ENCODE results near the gene TAS1R1.

The TAS1R1 gene

GRCh38 chr1:6545276-6546112 lies 9.6 kb upstream of the TAS1R1 start:
- DNase-seq (no peak), ATAC-seq (ENCODE audit: insufficient read depth, low read depth) (no peak)
- no peak for TF ChIP-seq CTCF (IDR thresholded peaks at IDR 0.05; ENCODE audit: borderline replicate concordance, extremely low read depth, low read length, poor library complexity, severe bottlenecking)
- no peak for TF ChIP-seq EZH2 (IDR thresholded peaks at IDR 0.05; ENCODE audit: borderline replicate concordance, low read depth, low read length, severe bottlenecking)
- Histone ChIP-seq H3K27ac (ENCODE audit: low read length) (no peak overlapping the region), H3K27me3 (ENCODE audit: insufficient read depth, low read length, poor library complexity) (no peaks in the 10 kb centered on the region), H3K9me3 (ENCODE audit: insufficient read depth, low read length, severe bottlenecking) (no peaks in the 10 kb centered on the region), H3K4me3 (ENCODE audit: low read depth in 1 of 2, low read length in 2 of 2) (no peak overlapping the region), H4K20me1 (ENCODE audit: insufficient read depth, low read length) (no peaks in the 10 kb centered on the region), H3K9ac (ENCODE audit: low read depth, low read length) (no peak overlapping the region), H3K36me3 (ENCODE audit: insufficient read depth, low read length) (peaks cover 90% of the 10 kb centered on the region), H3K4me1 (ENCODE audit: insufficient read depth, low read length) (no peaks in the 10 kb centered on the region), H2AFZ (ENCODE audit: low read depth, low read length) (no peak overlapping the region), H3K4me2 (ENCODE audit: insufficient read depth, low read length) (no peak overlapping the region), H3K79me2 (ENCODE audit: insufficient read depth, low read length) (peaks cover 10% of the 10 kb centered on the region; the same call in 1 of the 2 replicates)

- Histone ChIP-seq H3K9ac (ENCODE audit: low read depth, low read length) (no peak overlapping the region), H3K9me3 (ENCODE audit: insufficient read depth, low read length, severe bottlenecking) (no peaks in the 10 kb centered on the region), H3K27ac (ENCODE audit: low read length) (no peak overlapping the region), H2AFZ (ENCODE audit: low read depth, low read length) (no peak overlapping the region), H3K79me2 (ENCODE audit: insufficient read depth, low read length) (peaks cover 16% of the 10 kb centered on the region), H3K4me2 (ENCODE audit: insufficient read depth, low read length) (no peak overlapping the region), H3K4me3 (ENCODE audit: low read depth in 1 of 2, low read length in 2 of 2) (no peak overlapping the region), H3K27me3 (ENCODE audit: insufficient read depth, low read length, poor library complexity) (no peaks in the 10 kb centered on the region), H3K36me3 (ENCODE audit: insufficient read depth, low read length) (peaks cover 91% of the 10 kb centered on the region), H4K20me1 (ENCODE audit: insufficient read depth, low read length) (peaks cover 4% of the 10 kb centered on the region; the same call in 1 of the 2 replicates), H3K4me1 (ENCODE audit: insufficient read depth, low read length) (no peaks in the 10 kb centered on the region)
- TF ChIP-seq EZH2 (IDR thresholded peaks at IDR 0.05; ENCODE audit: borderline replicate concordance, low read depth, low read length, severe bottlenecking) (no peak), CTCF (IDR thresholded peaks at IDR 0.05; ENCODE audit: borderline replicate concordance, extremely low read depth, low read length, poor library complexity, severe bottlenecking) (no peak)
- ATAC-seq (ENCODE audit: insufficient read depth, low read depth) (no peak), DNase-seq (no peak)
Observed at GRCh38 chr1:6546326-6546725, 8.8 kb upstream of the TAS1R1 start.

- Histone ChIP-seq H3K9ac (ENCODE audit: low read depth, low read length) (no peak overlapping the region), H2AFZ (ENCODE audit: low read depth, low read length) (no peak overlapping the region), H3K27me3 (ENCODE audit: insufficient read depth, low read length, poor library complexity) (no peaks in the 10 kb centered on the region), H3K79me2 (ENCODE audit: insufficient read depth, low read length) (peaks cover 21% of the 10 kb centered on the region), H3K9me3 (ENCODE audit: insufficient read depth, low read length, severe bottlenecking) (no peaks in the 10 kb centered on the region), H3K27ac (ENCODE audit: low read length) (no peak overlapping the region), H3K4me3 (ENCODE audit: low read depth in 1 of 2, low read length in 2 of 2) (no peak overlapping the region), H3K4me2 (ENCODE audit: insufficient read depth, low read length) (no peak overlapping the region), H4K20me1 (ENCODE audit: insufficient read depth, low read length) (peaks cover 7% of the 10 kb centered on the region; the same call in 1 of the 2 replicates), H3K36me3 (ENCODE audit: insufficient read depth, low read length) (peaks cover 88% of the 10 kb centered on the region), H3K4me1 (ENCODE audit: insufficient read depth, low read length) (peaks cover 4% of the 10 kb centered on the region; the same call in 1 of the 2 replicates)
- no peak for ATAC-seq (ENCODE audit: insufficient read depth, low read depth)
- no peak for DNase-seq
- TF ChIP-seq EZH2 (IDR thresholded peaks at IDR 0.05; ENCODE audit: borderline replicate concordance, low read depth, low read length, severe bottlenecking) (no peak), CTCF (IDR thresholded peaks at IDR 0.05; ENCODE audit: borderline replicate concordance, extremely low read depth, low read length, poor library complexity, severe bottlenecking) (no peak)
Observed at GRCh38 chr1:6547301-6547700, 7.8 kb upstream of the TAS1R1 start.

All from DND-41 (cell line).